Brain microvascular endothelial cell (primary cell): ENCODE data around the gene NDRG3.
"Not testable (repeated sequence)": the region's sequence is repeated elsewhere in the genome, so short reads cannot be mapped to it uniquely, and the experiment has no call there.

Experiments used
- DNase-seq: peaks from one replicate; pipeline ENCODE4 v3.0.0-alpha.2; 2020
- H3K27ac ChIP-seq: fragments of 250-450 bp; sonication (Bioruptor Pico); 2 replicates; pipeline ENCODE4 v1.5.1; 2020; ENCODE audit warnings: mild to moderate bottlenecking, moderate library complexity
- H3K27me3 ChIP-seq: fragments of 250-450 bp; sonication (Bioruptor Pico); replicated peaks from 2 replicates; pipeline ENCODE4 v1.5.1; 2020; ENCODE audit warnings: mild to moderate bottlenecking
- H3K36me3 ChIP-seq: fragments of 250-450 bp; sonication (Bioruptor Pico); replicated peaks from 2 replicates; pipeline ENCODE4 v1.5.1; 2020; ENCODE audit warnings: mild to moderate bottlenecking
- H3K4me3 ChIP-seq: 2 replicates; pipeline ENCODE4 v1.5.1; 2011; ENCODE audit warnings: low read depth, mild to moderate bottlenecking, control low read depth, low read length, moderate library complexity
- CTCF ChIP-seq: IDR thresholded peaks from 2 replicates; pipeline ENCODE4 v1.5.1; 2011; ENCODE audit warnings: low read depth, mild to moderate bottlenecking, moderate library complexity, low read length, control low read depth, inconsistent platforms; ENCODE audit errors: missing control alignments
- in situ Hi-C: cut with HindIII; loops from 2 replicates; pipeline ENCODE4 v1.10.0; 2017; ENCODE audit warnings: low sequenced_read_pairs, low pct_ligation_motif_present

NDRG3 gene

GRCh38 chr20:36717021-36717420 is 28.9 kb downstream of the NDRG3 start:
- Histone ChIP-seq H3K36me3 (peaks cover 2% of the 10 kb centered on the region), H3K27ac (no peak overlapping the region), H3K4me3 (no peak overlapping the region), H3K27me3 (no peaks in the 10 kb centered on the region)
- DNase-seq = no peak
- TF ChIP-seq CTCF = no peak
- in situ Hi-C loops = no loop called here

- no peaks in the 10 kb centered on the region for H3K27me3 ChIP-seq
- H3K4me3 ChIP-seq = no peak overlapping the region
- no peak for TF ChIP-seq CTCF
- DNase-seq = no peak
- no peak overlapping the region for H3K27ac ChIP-seq
- in situ Hi-C loops = no loop called here
- H3K36me3 ChIP-seq = no peaks in the 10 kb centered on the region
Measured at GRCh38 chr20:36712775-36713174, 33.1 kb downstream of the NDRG3 start.

- in situ Hi-C loops = no loop called here
- no peak for DNase-seq
- H3K36me3 ChIP-seq = no peaks in the 10 kb centered on the region
- no peak overlapping the region for H3K4me3 ChIP-seq
- no peak for TF ChIP-seq CTCF
- no peak overlapping the region for H3K27ac ChIP-seq
- H3K27me3 ChIP-seq = no peaks in the 10 kb centered on the region
Measured at GRCh38 chr20:36709126-36709525, 36.8 kb downstream of the NDRG3 start.

DNA sequence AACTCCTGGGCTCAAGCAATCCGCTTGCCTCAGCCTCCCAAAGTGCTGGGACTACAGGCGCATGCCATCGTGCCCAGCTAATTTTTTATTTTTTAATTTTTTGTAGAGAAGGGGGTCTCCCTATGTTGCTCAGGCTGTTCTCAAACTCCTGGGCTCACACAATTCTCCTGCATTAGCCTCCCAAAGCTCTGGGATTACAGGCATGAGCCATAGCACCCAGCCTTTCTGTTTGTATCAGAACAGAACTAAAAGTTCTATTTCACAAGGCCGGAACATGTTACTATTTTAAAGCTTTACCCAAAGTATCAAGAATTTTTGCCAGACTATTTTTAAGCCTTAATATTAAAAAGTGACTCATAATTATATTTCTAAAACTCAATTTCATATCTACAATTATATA is 42.4 kb downstream of the NDRG3 start:
- H3K27me3 ChIP-seq = no peaks in the 10 kb centered on the region
- DNase-seq = no peak
- in situ Hi-C loops = no loop called here
- H3K4me3 ChIP-seq = no peak overlapping the region
- H3K36me3 ChIP-seq = no peaks in the 10 kb centered on the region
- no peak for TF ChIP-seq CTCF
- H3K27ac ChIP-seq = no peak overlapping the region

DNA sequence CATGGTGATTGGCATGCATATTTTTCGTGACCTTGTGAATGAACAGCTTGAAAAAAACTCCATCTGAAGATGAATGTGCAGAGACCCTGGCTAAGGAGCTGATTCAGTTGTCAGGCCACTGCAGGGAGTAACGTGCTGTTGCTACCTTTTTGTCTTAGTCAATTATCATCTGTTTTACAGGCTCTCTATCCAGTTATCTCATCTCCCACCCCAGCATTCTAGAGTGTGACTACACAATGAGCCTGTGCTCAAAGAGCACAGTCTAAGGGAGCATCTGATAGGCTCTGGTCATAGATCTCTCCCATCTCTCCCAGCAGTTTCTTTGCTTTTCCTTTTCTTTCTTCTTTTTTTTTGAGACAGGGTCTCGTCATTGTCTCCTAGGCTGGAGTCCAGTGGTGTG is 45.5 kb downstream of the NDRG3 start:
- in situ Hi-C loops = no loop called here
- H3K27ac ChIP-seq = no peak overlapping the region
- no peak overlapping the region for H3K4me3 ChIP-seq
- H3K36me3 ChIP-seq = no peaks in the 10 kb centered on the region
- H3K27me3 ChIP-seq = no peaks in the 10 kb centered on the region
- no peak for TF ChIP-seq CTCF
- no peak for DNase-seq

DNA sequence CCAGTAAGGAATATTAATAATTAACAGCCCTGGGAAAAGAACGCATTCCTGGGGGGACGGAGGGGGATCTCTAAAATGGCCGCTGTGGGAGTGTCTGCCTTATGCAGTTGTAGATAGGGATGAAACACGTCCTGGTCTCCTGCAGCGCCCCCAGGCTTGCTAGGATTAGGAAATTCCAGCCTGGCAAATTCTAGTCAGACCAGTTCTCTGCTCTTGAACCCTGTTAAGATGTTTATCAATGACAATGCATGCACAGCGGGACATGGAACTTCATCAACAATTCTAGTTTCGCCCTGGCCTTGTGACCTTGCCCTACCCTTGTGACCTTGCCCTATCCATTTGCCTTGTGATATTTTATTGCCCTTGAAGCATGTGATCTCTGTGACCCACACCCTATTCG is 50.4 kb downstream of the NDRG3 start:
- H3K4me3 ChIP-seq, in situ Hi-C loops, H3K36me3 ChIP-seq, DNase-seq, H3K27ac ChIP-seq, H3K27me3 ChIP-seq: not testable (repeated sequence)
